ENCODE data around the gene DNAH1.
A peak's percentile ranks its signal among the peaks of the same experiment; 100 is the strongest.

Gene DNAH1

DNA sequence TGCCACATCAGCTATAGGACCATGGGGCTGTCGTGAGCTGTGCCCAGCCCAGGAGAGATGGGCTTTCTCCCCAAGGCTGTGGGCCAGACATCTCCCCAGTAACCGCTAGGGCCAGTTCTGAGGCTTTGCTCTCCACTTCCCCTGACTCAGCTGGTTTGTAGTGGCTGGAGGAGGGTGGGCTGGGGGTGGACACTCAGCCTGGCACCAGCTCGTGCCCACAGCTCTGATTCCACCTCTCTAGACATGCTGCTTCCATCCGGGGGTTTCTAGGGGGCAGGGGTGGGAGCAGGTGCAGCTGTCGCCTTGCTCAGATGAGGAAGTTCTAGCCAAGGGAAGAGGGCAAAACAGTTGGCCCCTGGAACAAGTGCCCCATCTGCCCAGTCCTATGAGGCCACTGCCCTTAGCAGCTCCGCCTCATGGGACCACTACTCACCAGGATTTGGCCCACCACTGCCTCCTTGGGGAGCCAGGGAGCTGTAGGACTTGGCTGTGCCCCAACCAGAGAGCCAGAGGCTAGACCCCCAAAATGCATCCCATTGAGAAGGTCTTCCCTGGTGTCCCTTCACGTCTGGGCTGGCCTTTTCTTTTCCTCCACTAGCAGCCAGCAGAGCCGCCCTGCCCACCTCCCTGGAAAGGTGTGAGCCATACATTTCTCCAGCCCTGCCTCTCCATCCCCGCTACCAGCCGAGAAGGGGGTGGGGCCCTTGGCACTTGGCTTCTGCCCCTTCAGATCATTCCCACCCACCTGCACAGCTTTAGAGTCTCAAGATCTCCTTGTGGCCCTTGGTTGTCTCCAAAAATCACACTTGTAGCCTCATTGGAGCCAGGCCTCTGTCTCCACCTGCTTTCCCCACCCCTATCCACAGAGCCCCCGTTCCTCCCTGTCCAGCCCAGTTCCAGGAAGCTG lies 18.6 kb upstream of the DNAH1 start:
- Mint-ChIP-seq H3K27ac (no peak overlapping the region), H3K4me1 (peaks cover 13% of the 10 kb centered on the region)
- DNase-seq: no peak

DNA sequence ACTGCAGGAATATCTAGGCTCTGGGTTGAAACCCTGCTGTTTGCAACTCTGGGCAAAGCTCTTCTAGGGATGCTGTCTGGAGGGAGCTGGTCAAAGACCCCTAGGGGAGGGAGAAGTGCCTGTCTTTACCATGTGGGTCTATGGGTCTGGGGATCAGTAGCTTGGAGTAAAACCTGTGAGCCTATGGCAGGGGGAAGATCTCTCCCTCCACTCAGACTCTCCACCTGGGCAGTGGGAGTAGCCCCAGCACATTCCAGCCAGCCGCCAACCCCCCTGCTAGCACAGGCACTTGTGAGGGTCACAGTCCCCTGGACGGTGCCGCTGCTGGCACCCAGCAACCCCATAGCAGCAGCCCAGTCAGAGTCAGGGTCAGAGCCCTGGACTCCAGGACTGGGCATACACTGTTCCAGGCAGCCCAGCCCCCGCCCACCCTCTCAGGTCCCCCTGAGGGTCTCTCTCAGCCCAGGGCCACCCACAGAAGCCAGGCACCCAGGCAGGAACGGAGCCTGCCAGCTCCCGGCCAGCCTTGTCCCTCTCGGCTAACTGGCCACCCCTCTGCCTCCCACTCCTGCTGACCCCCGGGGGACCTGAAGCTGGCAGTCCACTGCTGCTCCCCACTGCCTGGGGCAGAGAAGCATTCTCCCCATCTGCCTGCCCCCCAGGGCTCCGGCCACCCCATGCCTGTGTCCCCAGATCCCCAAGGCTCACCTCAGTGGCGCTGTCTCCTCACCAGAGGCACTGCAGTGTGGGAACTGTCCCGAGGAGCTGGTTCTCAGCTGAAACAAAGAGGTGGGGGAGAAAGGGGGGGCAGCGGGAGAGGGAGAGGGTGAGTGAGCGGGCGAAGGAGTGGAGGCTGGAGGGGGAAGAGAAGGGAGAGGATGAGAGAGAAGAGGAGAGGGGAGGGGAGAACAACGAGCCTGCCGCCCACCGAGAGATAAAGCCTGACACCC lies 17.7 kb upstream of the DNAH1 start:
- Mint-ChIP-seq H3K36me3 (ENCODE audit: low read depth) (no peaks in the 10 kb centered on the region), H3K27me3 (no peaks in the 10 kb centered on the region), H3K4me3 (no peak overlapping the region), H3K27ac (no peak overlapping the region), H3K9me3 (no peaks in the 10 kb centered on the region), H3K4me1 (peaks cover 13% of the 10 kb centered on the region)
- no peak for ATAC-seq
- DNase-seq: no peak

More for the DNA sequence above, 18.6 kb upstream of the DNAH1 start:
- H3K4me3 Mint-ChIP-seq: no peak overlapping the region
- no peak for ATAC-seq
- no peaks in the 10 kb centered on the region for H3K9me3 Mint-ChIP-seq
- no peaks in the 10 kb centered on the region for H3K27me3 Mint-ChIP-seq
- H3K36me3 Mint-ChIP-seq (ENCODE audit: low read depth): no peaks in the 10 kb centered on the region

DNA sequence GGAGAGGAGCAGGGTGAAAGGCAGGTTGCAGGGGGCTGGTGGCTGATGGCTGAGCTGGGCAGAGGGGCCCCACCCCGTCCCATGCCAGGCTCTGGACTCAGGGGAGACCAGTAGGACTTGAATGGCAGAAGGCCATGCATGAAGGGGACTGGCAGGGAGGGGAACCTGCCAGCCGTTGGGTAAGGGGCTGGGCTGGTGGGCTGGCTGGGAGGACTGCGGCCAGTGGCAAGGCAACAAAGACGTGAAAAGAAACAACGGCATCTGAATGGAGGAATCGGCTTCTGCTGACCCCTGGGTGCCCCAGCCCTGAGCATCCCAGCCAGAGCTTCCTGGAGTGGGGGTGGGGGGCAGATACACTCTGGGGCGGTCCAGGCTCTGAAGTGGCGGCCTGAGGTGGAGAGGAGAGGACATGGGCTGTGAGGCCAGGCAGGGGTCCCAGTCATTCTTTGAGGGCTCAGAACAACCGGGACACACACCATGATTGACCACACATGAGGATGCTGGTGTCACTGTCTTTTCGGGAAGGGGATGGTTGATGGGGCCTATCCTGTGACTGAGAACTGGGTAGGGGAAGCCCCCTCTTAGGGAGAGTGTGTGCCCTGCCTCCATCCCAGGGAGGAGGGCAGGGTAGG lies 16.8 kb upstream of the DNAH1 start:
- no peak for ATAC-seq
- Mint-ChIP-seq H3K9me3 (no peaks in the 10 kb centered on the region), H3K27me3 (no peaks in the 10 kb centered on the region), H3K27ac (no peak overlapping the region), H3K4me1 (peaks cover 13% of the 10 kb centered on the region), H3K36me3 (ENCODE audit: low read depth) (no peaks in the 10 kb centered on the region), H3K4me3 (no peak overlapping the region)
- DNase-seq: no peak

DNA sequence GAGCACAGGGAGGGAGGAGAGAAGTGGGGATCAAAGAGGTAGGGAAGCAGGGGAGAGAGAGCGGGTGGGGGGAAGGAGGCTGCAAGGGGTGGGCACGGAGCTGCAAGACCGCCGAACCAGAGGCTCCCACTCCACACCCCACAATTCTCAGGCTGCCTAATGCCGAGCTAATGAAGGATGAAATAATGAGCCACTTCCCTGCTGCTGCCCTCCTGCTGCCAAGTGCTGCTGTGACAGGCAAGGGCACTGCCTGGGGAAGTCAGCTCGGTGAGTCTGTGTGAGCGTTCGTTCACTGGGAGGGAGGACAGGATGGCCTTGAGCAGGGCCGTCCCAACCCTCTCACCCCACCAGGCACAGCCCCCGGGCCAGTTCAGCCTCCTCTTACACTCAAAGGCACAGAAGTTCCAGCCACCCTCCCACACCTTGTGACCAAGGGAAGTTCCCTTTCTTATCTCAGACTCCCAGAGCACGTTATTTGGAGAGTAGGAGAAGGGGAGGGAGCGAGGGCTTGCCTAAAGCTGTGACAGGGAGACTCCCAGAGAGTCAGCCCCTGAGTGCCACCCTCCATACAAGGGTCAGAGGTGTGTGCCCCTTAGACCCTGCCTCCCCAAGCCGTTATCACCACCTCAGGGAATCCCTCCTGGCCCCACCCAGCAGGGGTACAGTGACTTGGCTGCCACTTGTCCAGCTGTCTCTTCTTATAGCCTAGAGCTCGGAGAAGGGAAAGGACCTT lies 16.1 kb upstream of the DNAH1 start:
- Mint-ChIP-seq H3K9me3 (no peaks in the 10 kb centered on the region), H3K4me1 (peaks cover 13% of the 10 kb centered on the region), H3K36me3 (ENCODE audit: low read depth) (no peaks in the 10 kb centered on the region), H3K4me3 (no peak overlapping the region), H3K27ac (no peak overlapping the region), H3K27me3 (no peaks in the 10 kb centered on the region)
- ATAC-seq: peak; percentile 42
- no peak for DNase-seq

DNA sequence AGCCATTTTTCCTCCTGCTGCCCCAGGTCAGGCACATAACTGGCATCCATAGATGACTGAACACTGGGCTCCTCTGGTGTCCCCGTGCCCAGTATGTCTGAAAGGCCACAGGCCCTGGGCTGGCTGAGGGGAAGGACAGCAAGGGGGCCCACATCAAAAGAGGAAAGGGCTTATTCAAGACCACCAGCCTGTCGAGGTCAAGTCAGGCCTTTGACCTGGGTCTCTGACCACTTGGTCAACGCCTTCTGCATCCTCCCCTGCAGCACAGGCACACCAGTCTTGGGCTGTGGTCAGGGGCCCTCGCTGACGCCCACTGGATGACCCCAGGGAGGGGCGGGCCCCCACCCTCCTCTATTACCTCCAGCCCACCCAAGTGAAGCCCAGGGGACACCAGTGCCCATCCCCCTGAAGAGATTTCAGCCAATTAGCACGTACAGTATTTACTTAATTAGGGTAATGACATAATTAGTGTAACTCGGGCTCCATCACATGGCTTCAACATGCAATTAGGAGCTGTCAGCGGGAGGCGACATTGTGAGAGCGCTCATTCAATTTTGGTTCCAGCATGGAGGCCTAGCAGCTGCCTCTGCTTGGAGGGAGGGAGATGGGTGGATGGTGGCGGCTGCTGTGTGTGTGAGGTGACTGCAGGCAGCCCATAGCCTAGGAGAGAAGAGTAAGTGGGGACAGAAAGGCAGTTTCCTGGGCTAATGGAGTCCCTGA lies 13.5 kb upstream of the DNAH1 start:
- H3K9me3 Mint-ChIP-seq: no peaks in the 10 kb centered on the region
- H3K27me3 Mint-ChIP-seq: no peaks in the 10 kb centered on the region
- H3K27ac Mint-ChIP-seq: no peak overlapping the region
- ATAC-seq (no peak), DNase-seq (no peak)
- no peaks in the 10 kb centered on the region for H3K36me3 Mint-ChIP-seq (ENCODE audit: low read depth)
- peaks cover 20% of the 10 kb centered on the region for H3K4me1 Mint-ChIP-seq
- no peak overlapping the region for H3K4me3 Mint-ChIP-seq

DNA sequence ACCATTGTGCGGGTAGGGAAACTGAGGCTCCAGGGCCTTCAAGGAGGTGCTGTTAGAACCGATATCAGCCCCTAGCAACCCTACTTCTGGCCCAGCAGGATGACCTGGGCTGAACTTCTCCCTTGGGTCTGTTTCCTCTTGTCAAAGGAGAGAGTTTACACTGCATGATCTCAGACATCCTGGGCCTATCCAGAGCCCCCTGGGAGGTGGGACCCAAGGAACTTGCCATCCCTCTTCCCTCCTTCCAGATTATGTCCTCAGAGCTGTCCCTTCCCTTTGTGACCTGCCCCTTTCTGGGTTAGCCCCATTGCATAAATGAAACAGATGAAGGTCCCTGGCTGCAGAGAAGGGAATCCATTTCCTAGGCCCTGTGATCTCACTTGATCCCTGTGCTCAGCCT lies 12.3 kb upstream of the DNAH1 start:
- no peak for DNase-seq
- ATAC-seq: no peak
- peaks cover 26% of the 10 kb centered on the region for H3K4me1 Mint-ChIP-seq
- no peaks in the 10 kb centered on the region for H3K27me3 Mint-ChIP-seq
- no peaks in the 10 kb centered on the region for H3K9me3 Mint-ChIP-seq
- no peak overlapping the region for H3K27ac Mint-ChIP-seq
- no peak overlapping the region for H3K4me3 Mint-ChIP-seq
- H3K36me3 Mint-ChIP-seq (ENCODE audit: low read depth): no peaks in the 10 kb centered on the region

DNA sequence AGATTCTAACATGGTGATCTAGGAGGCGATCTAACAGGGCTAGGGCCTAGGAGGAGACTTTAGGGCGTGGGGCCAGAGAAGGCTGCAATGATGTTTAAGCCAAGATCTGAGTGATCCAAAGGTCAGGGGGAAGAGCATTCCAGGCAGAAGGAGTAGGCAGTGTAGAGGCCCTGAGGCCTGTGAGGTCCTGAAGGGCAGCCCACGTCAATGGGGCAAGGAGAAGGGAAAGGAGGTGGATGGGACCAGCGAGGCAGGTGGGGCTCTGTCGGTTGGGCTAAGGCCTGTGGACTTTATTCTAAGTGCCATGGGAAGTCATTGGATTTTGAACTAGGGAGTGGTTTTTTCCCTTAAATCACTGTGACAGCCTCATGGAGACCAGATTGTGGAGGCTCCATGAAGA lies 10.2 kb upstream of the DNAH1 start:
- ATAC-seq (no peak), DNase-seq (no peak)
- Mint-ChIP-seq H3K27ac (no peak overlapping the region), H3K4me1 (peaks cover 29% of the 10 kb centered on the region), H3K27me3 (no peaks in the 10 kb centered on the region), H3K36me3 (ENCODE audit: low read depth) (peaks cover 3% of the 10 kb centered on the region), H3K9me3 (no peaks in the 10 kb centered on the region), H3K4me3 (no peak overlapping the region)

DNA sequence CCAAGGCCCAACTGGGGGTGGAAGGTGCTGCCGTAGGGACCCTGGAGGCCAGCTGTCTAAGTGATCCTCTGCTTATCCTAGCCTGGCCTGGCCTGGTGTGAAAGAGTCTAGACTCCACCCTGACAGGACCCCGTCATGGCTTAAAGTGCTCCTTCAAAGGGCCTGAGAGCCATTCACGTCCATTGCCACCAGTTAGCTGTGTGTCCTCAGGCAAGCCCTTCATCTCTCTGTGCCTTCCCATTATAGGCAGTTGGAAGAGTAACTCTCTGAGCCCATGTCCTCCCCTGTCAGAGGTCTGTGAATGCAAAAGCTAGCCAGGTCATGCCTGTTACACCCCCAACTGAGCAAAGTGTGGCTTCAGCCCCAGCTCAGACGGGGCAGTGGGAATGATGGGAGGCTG lies 9.1 kb upstream of the DNAH1 start:
- no peaks in the 10 kb centered on the region for H3K9me3 Mint-ChIP-seq
- H3K4me1 Mint-ChIP-seq: peaks cover 35% of the 10 kb centered on the region
- H3K36me3 Mint-ChIP-seq (ENCODE audit: low read depth): peaks cover 3% of the 10 kb centered on the region
- H3K27ac Mint-ChIP-seq: no peak overlapping the region
- ATAC-seq (no peak), DNase-seq (no peak)
- H3K27me3 Mint-ChIP-seq: no peaks in the 10 kb centered on the region
- no peak overlapping the region for H3K4me3 Mint-ChIP-seq

DNA sequence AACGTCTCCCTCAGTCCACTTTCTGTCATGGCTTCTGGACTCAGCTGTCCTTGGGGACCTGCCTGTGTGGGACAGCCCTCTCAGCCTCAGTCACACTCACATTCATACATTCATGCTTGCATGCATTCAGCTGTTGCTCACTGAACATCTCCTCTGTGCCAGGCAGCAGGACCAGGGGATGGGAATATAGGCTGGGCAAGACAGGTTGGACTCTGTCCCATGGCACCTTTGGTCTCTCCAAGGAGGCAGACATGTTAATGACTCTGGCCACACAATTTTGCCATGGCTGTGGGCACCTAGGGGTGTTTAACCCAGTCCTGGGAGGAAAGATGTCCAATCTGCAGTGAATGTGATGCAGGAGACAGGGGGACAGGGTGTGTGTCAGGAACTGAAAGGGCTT lies 7.8 kb upstream of the DNAH1 start:
- no peak for ATAC-seq
- DNase-seq: no peak
- no peaks in the 10 kb centered on the region for H3K27me3 Mint-ChIP-seq
- H3K4me1 Mint-ChIP-seq: peaks cover 46% of the 10 kb centered on the region
- H3K36me3 Mint-ChIP-seq (ENCODE audit: low read depth): peaks cover 3% of the 10 kb centered on the region
- no peaks in the 10 kb centered on the region for H3K9me3 Mint-ChIP-seq
- H3K27ac Mint-ChIP-seq: peak overlapping the region; percentile 37
- H3K4me3 Mint-ChIP-seq: no peak overlapping the region

DNA sequence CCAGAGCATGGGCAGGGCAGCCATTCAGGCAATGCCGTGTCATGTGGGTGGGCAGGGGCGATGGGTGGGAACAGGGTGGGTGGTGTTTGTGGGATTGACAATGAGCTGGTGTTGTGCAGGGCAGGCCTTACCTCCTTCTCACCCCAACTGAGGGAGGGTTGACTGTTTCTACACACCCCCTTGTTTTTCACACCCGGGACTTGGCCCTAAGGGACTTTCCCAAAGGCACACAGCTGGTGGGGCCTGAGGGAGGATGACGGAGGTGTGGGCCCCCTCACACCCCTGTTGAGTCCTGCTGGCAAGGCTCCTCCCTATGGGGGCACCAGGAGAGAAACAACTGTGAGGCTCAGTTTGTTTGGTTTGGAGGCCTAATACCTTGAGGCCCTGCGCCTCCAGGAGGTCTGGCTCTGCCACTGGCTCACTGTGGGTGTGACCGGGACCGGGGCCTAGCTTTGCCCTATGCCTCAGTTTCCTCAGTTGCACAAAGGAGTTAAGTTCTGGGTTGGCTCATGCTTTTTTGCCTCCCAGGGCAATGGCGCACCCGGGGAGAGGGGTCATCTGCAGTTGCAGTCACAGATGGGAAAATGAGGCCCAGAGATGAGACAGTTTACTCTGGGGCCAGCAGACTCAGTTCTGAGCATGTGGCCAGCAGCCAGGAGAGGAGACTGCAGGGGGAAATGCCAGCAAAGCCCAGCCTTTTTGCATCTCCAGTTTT lies 5.1 kb upstream of the DNAH1 start:
- Mint-ChIP-seq H3K27me3 (no peaks in the 10 kb centered on the region), H3K36me3 (ENCODE audit: low read depth) (peaks cover 3% of the 10 kb centered on the region), H3K27ac (peak overlapping the region; percentile 14), H3K9me3 (no peaks in the 10 kb centered on the region), H3K4me1 (peaks cover 63% of the 10 kb centered on the region), H3K4me3 (no peak overlapping the region)
- ATAC-seq: peak; percentile 94
- DNase-seq: peak; percentile 66

DNA sequence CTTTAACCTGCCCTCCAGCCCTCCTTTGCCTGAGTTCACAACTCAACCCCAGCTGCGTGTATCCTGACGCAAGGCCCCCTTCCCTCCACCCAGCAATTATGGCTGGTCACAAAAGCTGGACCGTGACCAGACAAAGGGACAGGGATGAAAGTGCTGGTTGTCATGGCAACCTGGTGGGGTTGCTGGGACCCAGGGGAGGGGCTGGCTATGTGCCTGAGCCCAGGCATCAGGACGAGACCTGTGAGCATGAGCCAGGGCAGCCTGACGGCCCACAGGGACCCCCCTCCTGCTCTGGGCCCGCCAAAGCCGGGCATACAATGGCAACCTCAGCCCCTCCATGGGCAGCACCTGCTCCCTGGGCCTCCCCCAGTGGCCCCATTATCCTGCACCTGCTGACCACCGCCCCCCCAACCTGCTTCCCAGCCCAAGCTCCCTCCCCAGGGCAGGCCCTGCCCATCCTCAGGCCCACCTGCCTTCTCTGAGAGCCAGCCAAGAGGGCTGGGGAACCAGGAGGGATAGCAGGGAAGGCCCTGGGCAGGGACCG lies 4.5 kb upstream of the DNAH1 start:
- Mint-ChIP-seq H3K36me3 (ENCODE audit: low read depth) (peaks cover 3% of the 10 kb centered on the region), H3K27ac (no peak overlapping the region), H3K27me3 (no peaks in the 10 kb centered on the region), H3K4me3 (no peak overlapping the region), H3K4me1 (peaks cover 65% of the 10 kb centered on the region), H3K9me3 (no peaks in the 10 kb centered on the region)
- ATAC-seq: no peak
- DNase-seq: no peak

DNA sequence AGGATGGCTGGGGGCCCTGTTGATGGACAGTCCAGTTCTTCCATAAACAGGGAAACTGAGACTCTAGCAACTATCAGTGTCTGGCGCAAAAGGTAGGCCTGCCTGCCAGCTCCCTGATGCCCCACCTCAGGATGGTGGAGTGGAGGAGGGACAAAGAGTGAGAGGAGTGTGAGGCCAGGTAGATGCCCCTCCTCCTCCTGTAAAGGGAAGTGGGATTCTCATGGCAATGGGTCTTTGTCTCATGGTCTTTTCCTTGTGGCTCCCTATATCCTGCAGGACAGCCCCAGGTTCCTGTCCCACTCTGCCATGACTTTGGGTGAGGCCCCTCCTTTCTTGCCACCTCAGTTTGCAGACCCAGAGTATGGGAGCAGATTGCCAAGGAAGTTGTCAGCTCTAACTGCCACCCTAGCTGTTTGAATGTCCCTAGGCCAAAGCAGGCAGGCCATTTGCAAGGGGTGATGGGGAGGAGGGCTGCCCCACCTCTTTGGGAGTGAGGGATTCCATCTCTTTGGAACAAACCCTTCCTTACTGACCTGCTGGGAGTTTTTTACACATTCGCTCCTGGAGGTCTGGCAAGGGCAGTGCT lies 2.8 kb upstream of the DNAH1 start:
- H3K4me3 Mint-ChIP-seq: no peak overlapping the region
- H3K36me3 Mint-ChIP-seq (ENCODE audit: low read depth): peaks cover 3% of the 10 kb centered on the region
- no peaks in the 10 kb centered on the region for H3K9me3 Mint-ChIP-seq
- DNase-seq (no peak), ATAC-seq (no peak)
- H3K27ac Mint-ChIP-seq: peak overlapping the region; percentile 46
- no peaks in the 10 kb centered on the region for H3K27me3 Mint-ChIP-seq
- peaks cover 62% of the 10 kb centered on the region for H3K4me1 Mint-ChIP-seq
